Hematopoietic multipotent progenitor cell treated with erythropoietin and hydrocortisone succinate and interleukin-3 and kit ligand, for 15 days (in vitro differentiated cells): ENCODE results near the gene TPSB2.
"Not testable (repeated sequence)": the region's sequence is repeated elsewhere in the genome, so short reads cannot be mapped to it uniquely, and the experiment has no call there.

Experiments
- DNase-seq: peaks from one replicate; pipeline ENCODE4 v3.0.0-alpha.2; 2015; ENCODE audit warnings: low spot score

TPSB2 gene

DNA sequence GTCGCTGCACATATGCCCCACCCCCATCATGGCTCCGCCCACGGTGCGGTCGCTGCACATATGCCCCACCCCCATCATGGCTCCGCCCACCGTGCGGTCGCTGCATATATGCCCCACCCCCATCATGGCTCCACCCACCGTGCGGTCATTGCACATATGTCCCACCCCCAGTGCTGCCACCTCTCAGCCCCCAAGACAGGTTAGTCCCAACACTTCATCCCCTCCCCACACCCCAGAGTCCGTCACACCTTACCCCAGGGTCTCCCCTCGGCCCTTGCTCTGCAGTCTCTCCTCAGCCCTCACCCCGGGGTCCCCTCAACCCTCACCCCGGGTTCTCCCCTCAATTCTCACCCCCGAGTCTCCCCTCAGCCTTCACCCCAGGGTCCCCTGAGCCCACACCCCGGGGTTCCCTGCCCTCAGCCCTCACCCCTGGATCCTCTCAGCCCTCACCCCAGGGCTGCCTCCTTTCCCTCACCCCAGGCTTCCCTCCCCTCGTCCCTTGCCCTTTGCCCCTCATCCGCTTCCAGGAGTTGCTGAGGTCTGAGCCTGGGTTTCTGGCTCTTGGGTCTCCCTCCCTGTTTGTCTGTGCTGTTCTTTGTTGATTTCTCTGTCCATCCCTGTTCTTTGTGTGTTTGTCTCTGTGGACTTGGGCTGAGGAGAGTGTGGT lies 30.5 kb downstream of the TPSB2 start:
- DNase-seq = no peak

DNA sequence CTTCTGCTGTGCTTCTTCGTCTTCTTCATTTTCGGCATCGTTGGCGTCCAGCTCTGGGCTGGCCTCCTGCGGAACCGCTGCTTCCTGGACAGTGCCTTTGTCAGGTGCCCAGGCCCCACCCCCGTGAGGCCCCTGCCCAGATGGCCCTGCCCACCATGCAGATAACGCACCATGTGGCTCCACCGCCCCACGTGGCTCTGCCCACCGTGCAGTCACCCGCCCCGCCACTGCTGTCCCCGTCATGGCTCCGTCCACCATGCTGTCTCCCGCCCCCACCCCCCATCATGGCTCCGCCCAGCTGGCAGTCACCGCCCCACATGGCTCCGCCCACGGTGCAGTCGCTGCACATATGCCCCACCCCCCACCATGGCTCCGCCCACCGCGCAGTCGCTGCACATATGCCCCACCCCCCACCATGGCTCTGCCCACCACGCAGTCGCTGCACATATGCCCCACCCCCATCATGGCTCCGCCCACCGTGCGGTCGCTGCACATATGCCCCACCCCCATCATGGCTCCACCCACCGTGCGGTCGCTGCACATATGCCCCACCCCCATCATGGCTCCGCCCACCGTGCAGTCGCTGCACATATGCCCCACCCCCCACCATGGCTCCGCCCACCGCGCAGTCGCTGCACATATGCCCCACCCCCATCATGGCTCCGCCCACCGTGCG lies 31.2 kb downstream of the TPSB2 start:
- DNase-seq = not testable (repeated sequence)

DNA sequence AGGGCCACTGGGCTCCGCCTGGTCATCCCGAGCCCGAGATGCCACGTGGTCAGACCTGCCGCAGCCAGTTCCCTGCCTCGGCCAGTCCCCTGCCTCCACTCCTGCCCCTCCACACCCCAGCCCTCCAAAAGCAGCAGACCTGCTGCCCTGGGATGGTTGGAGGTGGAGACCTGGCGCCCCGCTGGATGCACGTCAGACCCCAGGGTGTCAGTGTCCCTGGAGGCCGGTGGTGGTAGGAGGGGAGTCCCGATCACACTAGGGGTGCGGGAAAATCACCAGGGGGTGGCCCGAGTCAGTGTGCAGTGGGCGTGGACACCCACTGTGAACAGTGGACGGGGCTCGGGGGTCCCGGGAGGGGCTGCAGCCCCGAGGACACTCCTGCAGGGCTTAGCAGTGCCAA lies 31.8 kb downstream of the TPSB2 start:
- DNase-seq = no peak

DNA sequence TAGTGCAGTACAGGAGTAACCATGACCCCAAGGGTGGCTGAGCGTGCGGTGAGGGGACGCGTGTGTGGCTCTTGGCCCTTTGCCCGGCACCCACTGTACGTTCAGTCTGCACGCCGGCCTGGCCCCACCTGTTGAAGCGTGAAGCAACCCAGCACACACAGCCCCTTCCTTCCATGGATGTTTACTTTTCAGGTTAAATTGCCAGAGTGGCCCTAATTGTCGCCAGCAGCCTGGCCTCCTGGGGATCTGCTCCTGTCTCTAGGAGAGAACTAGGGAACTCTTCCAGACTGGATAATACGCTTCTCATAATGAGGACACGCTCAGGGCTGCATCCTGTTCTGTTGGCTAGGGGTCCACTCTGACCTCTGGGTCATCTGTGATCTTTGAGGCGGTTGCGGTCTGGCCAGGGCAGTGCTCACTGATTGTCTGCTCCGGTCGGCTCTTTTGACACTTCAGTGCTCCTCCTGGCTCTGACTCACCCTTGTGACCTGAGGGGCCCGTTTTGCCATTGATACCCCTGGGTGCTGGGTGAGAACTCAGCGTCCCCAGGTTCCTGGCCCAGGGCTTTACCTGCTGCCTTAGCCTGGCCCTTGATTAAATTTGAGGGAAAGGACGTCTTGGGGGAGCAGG lies 32.6 kb downstream of the TPSB2 start:
- DNase-seq = no peak

DNA sequence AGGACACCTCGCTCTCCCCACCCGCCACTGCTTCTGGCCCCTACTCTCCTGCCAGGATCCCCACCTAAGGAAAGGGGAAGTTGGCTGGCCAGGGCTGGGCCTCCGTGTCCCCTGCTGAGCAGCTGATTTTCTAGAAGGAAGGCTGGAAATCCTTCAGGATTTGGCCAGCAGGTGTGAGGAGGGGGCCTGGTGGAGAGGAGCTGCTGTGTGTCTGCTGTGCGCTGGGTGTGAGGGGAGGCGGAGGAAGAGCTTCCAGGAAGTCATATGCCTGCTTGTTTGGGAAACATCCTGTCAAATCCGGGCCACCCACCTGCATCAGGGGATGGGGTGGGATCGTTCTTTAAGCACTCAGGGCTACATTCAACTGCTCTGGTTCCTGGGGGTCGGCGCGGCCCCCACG lies 33.5 kb downstream of the TPSB2 start:
- no peak for DNase-seq

DNA sequence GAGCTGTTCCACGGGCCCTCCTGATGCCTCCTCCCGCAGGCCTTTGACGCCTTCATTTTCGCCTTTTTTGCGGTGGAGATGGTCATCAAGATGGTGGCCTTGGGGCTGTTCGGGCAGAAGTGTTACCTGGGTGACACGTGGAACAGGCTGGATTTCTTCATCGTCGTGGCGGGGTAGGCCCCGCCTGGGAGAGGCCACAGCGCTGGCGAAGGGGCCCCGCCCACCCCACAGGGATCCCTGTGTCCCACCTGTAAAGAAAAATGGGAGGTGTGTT lies 34.7 kb downstream of the TPSB2 start:
- DNase-seq = no peak

DNA sequence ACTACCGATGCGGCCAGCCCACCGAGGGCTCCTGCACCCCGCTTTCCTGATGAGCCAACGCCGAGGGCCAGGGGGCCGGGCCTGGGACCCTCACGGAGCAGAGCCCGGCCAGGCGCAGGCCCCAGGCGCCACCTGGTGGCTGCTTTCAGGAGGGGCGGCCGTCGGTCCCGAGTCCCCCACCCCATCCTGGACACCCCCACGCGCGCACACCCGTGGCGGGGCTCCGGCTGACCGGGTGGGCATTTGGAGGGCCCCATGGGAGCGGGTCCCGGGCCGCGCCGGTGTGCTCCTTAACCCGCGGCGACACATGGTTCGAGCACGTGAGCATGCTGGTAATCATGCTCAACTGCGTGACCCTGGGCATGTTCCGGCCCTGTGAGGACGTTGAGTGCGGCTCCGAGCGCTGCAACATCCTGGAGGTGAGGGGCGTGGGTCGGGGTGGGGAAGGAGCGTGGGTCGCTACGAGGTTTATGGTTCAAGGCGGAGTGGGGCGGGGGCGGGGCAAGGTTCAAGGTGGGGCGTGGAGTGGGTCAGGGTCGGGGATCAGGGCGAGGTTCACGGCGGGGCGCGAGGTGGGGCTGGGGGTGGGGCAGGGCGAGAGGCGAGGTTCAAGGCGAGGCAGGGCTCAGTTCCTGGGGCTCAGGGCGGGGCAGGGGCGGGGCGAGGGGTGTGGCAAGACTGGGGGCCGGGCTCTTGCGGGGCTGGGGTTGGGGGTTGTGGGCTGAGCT lies 35.2 kb downstream of the TPSB2 start:
- no peak for DNase-seq

DNA sequence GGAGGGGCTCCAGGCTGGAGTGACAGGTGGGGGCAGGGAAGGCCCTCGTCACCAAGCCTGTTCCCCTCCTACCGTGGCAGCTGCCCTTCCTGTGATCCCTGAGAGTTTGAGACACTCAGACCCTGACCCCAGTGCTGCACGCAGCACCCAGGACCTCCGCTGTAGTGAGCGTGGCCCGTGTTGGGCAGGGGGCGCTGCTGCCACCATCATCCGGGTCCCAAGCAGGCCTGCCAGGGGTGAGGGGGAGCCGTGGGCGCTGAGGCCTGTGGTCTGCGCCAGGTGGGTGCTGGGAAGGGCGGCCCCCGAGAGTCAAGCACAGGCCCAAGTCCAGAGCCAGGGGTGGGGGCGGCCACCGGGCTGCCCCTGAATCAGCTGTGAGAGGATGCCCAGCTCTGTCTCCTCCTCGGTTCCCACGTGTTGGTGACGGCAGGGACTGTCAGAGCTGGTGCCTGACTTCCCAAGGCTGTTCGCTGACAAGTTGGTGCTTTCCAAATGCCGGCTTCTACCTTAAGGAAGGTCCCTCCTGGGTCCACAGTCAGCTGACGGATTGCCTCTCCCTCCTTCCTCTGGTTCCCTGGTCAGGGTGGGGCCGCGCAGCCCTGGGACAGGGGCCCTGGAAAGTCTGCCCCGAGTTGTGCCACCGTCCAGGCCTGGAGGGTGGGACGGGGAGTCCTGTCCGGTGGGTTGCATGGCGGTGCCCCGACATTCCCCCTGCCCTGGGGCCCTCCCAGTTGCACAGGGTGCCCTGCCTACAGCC lies 36.0 kb downstream of the TPSB2 start:
- no peak for DNase-seq

DNA sequence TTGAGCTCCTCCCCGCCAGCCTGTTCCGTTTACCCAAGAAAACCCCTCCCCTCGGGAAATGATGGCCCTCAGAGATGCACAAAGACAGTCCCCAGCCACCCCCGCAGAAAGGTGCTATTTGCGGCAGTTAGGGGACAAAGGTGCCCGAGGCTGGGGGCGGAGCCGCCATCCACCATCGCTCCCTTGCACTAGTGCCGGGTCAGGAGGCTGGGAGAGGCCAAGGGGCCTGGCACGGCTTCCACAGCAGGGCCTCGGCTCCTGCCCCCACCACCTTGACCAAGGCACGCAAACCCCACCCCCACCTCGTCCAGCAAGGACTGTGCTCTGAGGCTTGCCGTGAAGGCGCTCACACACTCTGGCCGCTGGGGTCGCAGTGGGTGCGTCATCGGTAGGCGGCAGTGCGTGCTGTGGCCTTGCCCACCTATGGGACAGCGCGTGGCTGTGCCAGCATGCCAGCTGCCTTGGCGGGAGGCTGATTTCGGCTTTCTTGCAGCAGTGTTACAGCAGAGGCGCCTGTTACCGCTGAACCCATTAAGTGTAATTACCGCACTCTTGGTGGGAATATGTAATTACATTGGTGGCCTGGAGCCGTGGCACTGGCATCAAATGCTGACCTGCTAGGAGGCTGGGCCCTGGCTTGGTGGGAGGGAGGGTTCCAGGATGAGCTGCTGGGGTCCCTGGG lies 36.7 kb downstream of the TPSB2 start:
- DNase-seq = no peak

DNA sequence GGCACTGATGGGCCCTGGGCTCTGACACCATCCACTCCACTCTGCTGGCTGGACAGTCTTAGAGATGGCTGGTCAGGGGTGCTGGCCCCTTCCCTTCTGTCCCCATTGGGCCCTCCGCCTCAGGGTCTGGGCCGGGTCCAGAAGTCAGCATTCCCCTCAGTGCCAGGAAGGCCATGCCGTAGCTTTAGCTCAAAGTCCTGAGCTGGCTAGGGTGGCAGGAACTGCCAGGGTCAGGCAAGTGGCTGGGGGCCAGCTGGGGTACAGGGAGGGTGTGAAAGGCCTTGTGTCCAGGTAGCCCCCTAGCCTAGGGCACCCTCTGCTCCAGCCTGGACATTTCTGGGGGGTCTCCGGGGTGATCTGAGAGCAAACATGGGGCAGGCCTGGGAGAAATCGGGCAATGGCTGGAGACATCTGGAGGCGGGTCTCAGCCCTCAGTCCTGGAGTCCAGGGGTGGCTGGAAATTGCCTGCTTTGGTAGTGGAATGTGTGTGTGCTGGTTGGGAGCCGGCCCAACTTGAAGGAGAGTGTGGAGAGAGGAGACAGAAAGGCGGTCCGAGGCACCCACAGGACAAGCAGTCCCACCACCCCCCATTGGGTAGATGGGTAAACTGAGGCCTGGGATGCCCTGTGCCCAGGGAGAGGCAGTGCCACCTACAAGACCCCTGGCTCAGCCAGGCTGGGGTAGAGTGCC lies 37.5 kb downstream of the TPSB2 start:
- no peak for DNase-seq

DNA sequence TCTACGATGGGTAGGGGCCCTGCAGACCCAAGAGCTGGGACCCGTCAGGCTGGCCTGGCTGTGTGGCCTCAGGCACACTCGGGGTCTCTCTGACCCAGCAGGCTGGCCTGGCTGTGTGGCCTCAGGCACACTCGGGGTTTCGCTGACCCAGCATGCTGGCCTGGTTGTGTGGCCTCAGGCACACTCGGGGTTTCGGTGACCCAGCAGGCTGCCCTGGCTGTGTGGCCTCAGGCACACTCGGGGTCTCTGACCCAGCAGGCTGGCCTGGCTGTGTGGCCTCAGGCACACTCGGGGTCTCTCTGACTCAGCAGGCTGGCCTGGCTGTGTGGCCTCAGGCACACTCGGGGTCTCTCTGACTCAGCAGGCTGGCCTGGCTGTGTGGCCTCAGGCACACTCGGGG lies 39.2 kb downstream of the TPSB2 start:
- not testable (repeated sequence) for DNase-seq

DNA sequence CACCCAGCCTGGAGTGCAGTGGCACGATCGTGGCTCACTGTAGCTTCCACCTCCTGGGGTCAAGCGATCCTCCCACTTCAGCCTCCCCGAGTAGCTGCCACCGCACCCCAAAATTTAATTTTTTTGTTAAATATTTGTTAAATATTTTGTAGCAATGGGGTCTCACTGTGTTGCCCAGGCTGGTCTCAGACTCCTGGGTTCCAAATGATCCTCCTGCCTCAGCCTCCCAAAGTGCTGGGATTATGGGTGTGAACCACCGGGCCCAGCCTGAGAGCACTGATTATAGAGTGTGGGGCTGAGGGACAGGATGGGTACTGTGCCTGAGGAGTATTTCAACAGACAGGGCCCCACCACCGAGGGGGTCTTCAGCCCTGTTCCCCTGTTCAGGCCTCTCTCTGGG lies 40.5 kb downstream of the TPSB2 start:
- DNase-seq = no peak

DNA sequence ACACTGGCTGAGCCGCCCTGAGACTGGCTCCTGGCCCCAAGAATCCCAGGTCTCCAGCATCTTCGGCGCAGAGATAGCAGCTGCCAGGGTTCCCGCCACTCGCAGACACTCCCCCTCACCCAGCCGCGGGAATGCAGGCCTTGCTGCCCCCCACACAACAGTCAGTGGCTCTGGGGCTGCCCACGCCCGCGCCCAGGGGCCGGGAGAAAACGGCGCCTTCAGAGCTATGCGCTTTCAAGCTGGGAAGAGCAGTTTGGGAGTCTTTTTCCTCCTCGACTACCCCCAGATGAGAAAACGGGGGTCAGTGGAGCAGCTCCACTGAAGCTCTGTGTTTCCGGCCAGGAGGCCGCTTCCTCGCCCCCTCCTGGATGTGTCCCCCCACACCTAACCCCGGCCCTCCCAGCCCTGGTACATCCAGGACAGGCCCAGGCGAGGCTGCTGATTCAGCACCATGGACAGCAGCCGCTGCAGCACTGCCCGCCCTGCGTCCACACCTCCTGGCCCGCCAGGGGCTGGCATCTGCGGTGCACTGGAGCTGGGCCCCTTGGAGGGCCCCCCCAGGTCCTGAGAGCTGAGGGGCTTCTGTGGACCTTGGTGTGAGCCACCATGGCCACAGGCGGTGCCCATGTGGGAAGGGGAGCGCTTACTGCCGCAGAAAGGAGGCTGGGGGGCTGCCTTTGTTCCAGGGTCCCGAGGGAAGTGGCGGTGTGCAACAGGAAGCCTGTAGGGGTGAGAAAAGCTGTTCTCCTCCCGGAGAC lies 41.4 kb downstream of the TPSB2 start:
- DNase-seq = peak; percentile 23

DNA sequence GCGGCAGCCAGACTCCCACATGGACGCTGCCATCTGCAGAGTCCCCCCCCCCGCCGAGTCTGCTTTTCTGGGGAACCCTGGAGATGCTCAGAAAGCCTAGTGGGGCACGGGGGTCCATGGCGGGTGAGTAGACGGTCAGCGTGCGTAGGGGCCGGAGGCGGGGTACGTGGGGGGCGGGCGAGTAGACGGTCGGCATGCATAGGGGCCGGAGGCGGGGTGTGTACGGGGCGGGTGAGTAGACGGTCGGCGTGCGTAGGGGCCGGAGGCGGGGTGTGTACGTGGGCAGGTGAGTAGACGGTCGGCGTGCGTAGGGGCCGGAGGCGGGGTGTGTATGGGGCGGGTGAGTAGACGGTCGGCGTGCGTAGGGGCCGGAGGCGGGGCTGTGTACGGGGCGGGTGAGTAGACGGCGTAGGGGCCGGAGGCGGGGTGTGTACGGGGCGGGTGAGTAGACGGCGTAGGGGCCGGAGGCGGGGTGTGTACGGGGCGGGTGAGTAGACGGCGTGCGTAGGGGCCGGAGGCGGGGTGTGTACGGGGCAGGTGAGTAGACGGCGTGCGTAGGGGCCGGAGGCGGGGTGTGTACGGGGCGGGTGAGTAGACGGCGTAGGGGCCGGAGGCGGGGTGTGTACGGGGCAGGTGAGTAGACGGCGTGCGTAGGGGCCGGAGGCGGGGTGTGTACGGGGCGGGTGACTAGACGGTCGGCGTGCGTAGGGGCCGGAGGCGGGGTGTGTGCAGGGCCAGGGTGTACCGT lies 44.4 kb downstream of the TPSB2 start:
- not testable (repeated sequence) for DNase-seq

DNA sequence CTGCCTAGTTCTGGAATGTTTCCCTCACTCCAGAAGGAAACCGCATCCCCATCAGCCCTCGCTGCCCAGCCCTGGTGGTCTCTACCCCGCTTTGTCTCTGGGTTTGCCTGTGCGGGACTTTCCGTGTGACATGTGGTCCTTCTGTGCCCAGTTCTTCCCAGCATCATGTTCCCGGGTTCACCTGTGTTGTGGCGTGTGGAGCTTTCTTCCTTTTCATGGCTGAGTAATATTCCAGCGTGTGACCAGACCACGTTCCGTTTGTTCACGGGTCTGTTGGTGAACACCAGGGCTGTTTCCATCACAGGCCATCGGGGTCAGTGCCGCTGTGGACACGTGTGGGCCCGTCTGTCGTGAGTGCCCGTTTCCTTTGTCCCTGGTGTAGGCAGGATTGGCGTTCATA lies 45.0 kb downstream of the TPSB2 start:
- no peak for DNase-seq

DNA sequence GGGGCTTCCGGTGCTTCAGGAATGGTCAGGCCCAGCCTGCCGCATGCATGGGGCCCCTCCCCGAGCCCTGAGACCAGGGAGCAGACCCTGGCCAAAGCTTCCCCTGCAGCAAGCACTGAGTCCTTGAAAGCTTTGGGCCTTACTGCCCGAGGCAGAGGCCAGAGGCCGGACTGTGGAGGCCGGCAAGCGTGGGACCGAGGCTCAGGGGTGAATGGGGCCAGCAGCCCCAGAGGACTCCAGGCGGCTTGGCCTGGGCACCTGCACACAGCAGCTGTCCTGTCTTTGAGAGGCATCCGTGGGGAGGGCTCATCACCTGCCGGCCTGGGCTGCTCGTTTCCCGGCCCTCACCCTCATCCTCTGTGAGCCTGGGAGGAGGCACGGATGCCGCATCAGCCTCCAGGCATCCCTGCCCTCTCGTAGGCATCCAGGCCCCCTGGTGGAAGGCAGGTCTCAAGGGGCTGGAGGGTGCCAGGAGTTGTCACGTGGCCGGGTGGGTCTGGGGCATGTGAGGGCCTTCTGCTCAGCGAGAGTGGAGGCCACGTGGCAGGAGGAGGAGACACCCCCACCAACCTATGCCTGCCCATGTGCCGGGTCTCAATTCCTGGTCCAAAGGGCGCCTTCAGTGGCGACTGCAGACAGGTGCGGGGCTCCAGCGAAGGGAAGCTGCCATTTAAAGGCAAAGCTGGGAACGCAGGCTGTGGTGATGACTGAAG lies 45.7 kb downstream of the TPSB2 start:
- DNase-seq = no peak

DNA sequence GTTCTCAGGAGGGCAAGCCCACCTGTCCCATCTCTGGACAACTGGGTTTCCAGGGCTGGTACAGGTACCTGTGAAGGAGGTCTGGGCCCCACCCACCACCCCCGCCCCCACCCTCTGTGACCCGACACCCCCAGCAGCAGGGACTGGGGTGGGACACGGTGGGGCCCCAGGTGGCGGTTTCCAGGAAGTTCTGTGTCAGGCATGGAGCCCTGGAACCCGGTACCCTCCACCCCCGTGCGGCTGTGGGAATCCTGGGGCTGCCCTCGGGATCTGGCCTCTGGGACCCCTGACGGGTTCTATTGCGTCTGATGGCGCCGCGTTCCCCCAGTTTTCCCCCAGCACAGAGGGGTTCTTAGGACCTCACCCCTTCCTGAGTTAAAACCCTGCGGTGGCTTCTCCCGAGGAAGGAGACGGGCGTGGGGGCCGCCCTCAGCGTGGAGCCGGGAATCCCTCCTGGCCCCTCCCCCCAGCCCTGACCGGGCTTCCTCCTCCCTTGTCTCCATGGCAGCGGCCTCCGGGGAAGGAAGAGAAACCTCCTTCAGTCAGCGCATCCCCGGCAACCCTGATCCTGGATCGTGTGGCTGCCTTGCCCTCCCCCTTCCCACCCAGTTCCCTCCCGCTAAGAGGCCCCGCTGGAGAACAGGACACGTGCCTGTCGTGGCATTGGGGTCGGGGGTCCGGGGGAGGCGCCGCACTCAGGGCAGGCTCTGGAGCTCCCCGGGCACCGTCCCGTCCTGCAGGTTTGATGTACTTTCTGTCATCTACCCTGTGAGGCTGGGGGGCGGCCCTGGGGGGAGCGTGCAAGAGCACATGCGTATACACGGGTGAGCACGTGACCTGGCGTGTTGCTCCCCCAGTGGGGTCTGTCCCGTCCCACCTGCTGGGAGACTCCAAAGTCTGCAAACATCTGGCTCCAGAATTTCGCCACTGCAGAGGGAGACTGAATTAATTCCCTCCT lies 46.8 kb downstream of the TPSB2 start:
- no peak for DNase-seq

DNA sequence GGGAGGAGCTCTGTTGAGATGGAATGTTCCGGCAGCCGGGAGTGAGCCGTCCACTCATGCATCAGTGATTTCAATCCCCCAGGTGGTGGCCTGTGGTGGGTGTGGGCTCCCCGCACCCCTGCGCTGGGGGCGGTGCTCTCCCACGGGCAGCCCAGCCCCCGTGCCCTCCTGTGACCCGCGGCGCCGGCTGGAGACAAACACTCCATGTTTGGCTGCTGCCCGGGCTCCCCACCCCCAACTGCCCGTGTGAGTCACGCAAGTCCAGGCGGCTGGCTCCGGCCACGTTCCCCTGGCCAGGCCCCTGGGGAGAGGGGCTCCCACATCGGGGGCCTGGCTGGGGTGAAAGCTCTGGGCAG lies 47.7 kb downstream of the TPSB2 start:
- DNase-seq = no peak
